Activated naive CD4-positive, alpha-beta T cell treated with anti-CD3 and anti-CD28 coated beads, Interleukin-2, amount 10 ng/mL, durations not matched to agents 7 days and 5 days (primary cell): ENCODE data around the gene HSP90AA1.
A peak's percentile ranks its signal among the peaks of the same experiment; 100 is the strongest.

ENCODE experiments used
- CTCF ChIA-PET: fragments of 350-600 bp; sonication (Branson Sonifier 250); formaldehyde crosslinking; loops from one replicate; lab custom pipeline; 2021; ENCODE audit warnings: antibody characterized with exemption; lab: Charles Lee
- DNase-seq: peaks from one replicate; pipeline ENCODE4 v3.0.0-alpha.2; 2020
- H3K27ac Mint-ChIP-seq: one replicate; pipeline ENCODE4 v1.8.0; 2021; ENCODE audit warnings: mild to moderate bottlenecking, moderate library complexity, mixed read lengths
- H3K27me3 Mint-ChIP-seq: one replicate; pipeline ENCODE4 v1.8.0; 2021; ENCODE audit warnings: mild to moderate bottlenecking, mixed read lengths
- H3K36me3 Mint-ChIP-seq: one replicate; pipeline ENCODE4 v1.8.0; 2021; ENCODE audit warnings: mixed read lengths
- H3K4me1 Mint-ChIP-seq: one replicate; pipeline ENCODE4 v1.8.0; 2021; ENCODE audit warnings: mixed read lengths
- H3K4me3 Mint-ChIP-seq: one replicate; pipeline ENCODE4 v1.8.0; 2021; ENCODE audit warnings: mild to moderate bottlenecking, moderate library complexity, mixed read lengths
- H3K9me3 Mint-ChIP-seq: one replicate; pipeline ENCODE4 v1.8.0; 2021; ENCODE audit warnings: mixed read lengths

HSP90AA1 gene

DNA sequence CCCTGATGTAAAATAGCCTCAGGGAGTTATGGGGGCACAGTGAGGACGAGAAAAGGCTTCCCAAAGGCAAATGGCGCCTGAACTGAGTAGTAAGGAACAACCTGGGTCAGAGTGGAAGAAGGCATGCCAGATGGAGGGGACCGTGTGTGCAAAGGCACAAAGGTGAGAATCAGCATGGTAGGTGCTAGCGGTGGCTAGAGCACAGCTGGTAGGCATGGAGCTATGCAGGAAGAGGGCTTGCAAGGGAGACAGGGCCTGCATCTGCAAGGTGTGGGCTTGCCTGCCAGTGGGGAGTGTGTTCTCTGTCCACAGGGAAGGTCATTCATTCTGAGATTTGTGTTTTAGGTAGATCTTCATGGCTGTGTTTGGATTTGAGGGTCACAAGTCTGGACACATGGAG lies 18.5 kb upstream of the HSP90AA1 start:
- CTCF ChIA-PET = interaction anchor here (1.5 kb wide), 1 partner anchor 9 kb away, joined by 6 read pairs; no protein-coding TSS in a partner anchor
- Mint-ChIP-seq H3K4me1 (no peaks in the 10 kb centered on the region), H3K36me3 (no peaks in the 10 kb centered on the region), H3K27me3 (peaks cover 10% of the 10 kb centered on the region), H3K9me3 (peaks cover 4% of the 10 kb centered on the region), H3K27ac (no peak overlapping the region), H3K4me3 (no peak overlapping the region)
- no peak for DNase-seq

DNA sequence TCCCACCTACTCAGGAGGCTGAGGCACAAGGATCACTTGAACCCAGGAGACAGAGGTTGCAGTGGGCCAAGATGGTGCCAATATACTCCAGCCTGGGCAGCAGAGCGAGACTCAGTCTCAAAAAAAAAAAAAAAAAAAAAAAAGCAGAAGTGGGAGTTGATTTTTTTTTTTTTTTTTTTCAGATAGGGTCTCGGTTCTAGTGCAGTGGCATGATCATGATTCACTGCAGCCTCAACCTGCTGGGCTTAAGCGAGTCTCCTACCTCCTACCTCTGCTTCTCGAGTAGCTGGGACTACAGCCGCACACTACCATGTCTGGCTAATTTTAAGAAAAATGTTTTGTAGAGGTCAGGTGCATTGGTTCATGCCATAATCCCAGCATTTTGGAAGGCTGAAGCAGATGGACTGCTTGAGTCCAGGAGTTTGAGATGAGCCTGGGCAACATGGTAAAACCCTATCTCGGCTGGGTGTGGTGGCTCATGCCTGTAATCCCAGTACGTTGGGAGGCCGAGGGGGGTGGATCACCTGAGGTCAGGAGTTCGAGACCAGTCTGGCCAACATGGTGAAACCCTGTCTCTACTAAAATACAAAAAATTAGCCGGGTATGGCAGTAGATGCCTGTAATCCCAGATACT lies 16.3 kb upstream of the HSP90AA1 start:
- CTCF ChIA-PET = no interaction called here
- H3K27ac Mint-ChIP-seq = no peak overlapping the region
- DNase-seq = no peak
- no peaks in the 10 kb centered on the region for H3K9me3 Mint-ChIP-seq
- H3K4me3 Mint-ChIP-seq = no peak overlapping the region
- no peaks in the 10 kb centered on the region for H3K36me3 Mint-ChIP-seq
- peaks cover 10% of the 10 kb centered on the region for H3K27me3 Mint-ChIP-seq
- no peaks in the 10 kb centered on the region for H3K4me1 Mint-ChIP-seq

DNA sequence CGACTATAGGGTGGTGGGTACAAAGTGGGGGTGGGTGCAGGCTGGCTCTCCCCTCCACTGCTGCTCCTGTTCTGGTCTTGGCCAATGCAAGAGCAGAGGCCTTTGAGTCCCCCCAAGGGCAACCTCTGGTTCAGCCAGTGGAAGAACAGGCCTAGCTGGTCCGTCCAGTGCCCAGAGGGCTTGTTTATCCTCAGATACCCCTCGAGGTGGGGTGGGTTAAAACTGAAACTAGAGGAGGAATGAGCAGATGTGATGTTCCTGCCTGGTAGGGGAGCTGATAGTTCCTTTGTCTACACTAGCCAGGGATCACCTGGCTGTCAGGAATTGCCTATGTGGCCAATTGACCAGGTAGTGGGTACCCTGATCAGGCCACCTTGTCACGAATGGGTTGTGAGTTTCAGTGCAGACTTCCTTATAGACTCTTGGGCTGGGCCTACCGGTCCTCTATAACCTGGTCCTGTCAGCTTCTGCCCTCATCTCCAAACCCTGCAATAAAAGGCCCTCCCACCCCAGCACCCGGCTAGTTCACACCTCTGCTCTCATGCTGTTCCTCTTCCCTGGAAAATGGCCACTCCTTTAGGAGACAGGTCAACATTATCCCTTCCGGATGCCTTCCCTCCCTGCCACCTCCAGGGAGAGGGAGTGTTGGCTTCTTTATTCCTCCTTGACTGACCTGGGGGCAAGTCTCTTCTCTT lies 10.7 kb upstream of the HSP90AA1 start:
- H3K9me3 Mint-ChIP-seq = no peaks in the 10 kb centered on the region
- CTCF ChIA-PET = interaction anchor here (0.6 to 3.7 kb wide), 13 partner anchors 8 to 398 kb away, joined by 3 to 42 read pairs (median 4); no protein-coding TSS in a partner anchor
- H3K4me3 Mint-ChIP-seq = no peak overlapping the region

DNA sequence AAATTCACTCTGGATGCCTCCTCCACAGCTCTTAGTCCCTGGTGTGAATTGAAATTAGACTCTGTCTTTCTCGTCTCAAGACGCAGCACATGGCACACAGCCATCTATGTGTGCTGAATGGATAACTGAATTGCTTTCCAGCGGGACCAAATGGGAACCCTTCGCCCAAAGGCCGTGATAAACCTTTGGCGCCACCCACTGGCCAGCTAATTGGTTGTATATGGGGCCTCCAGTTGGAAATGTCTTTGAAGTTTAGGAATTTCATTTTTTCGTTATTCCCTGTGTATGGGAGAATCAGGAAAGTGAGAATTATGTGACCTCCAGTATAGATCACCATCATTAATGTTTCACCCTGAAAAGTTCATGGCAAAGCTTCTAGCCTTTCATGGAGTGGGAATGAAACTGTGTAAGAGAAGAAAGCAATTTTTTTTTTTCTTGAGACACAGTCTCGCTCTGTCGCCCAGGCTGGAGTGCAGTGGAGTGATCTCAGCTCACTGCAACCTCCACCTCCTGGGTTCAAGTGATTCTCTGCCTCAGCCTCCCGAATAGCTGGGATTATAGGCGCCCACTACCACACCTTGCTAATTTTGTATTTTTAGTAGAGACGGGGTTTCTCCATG lies 9.8 kb upstream of the HSP90AA1 start:
- peaks cover 5% of the 10 kb centered on the region for H3K4me1 Mint-ChIP-seq
- CTCF ChIA-PET = interaction anchor here (0.7 to 3.7 kb wide), 25 partner anchors 9 to 389 kb away, joined by 3 to 42 read pairs (median 4); no protein-coding TSS in a partner anchor
- DNase-seq = peak; percentile 82
- H3K27ac Mint-ChIP-seq = no peak overlapping the region
- no peaks in the 10 kb centered on the region for H3K36me3 Mint-ChIP-seq
- H3K9me3 Mint-ChIP-seq = no peaks in the 10 kb centered on the region
- no peak overlapping the region for H3K4me3 Mint-ChIP-seq
- H3K27me3 Mint-ChIP-seq = no peaks in the 10 kb centered on the region

More for the DNA sequence above, 10.7 kb upstream of the HSP90AA1 start:
- peaks cover 5% of the 10 kb centered on the region for H3K4me1 Mint-ChIP-seq
- H3K27ac Mint-ChIP-seq = no peak overlapping the region
- no peak for DNase-seq
- H3K27me3 Mint-ChIP-seq = no peaks in the 10 kb centered on the region
- H3K36me3 Mint-ChIP-seq = no peaks in the 10 kb centered on the region

DNA sequence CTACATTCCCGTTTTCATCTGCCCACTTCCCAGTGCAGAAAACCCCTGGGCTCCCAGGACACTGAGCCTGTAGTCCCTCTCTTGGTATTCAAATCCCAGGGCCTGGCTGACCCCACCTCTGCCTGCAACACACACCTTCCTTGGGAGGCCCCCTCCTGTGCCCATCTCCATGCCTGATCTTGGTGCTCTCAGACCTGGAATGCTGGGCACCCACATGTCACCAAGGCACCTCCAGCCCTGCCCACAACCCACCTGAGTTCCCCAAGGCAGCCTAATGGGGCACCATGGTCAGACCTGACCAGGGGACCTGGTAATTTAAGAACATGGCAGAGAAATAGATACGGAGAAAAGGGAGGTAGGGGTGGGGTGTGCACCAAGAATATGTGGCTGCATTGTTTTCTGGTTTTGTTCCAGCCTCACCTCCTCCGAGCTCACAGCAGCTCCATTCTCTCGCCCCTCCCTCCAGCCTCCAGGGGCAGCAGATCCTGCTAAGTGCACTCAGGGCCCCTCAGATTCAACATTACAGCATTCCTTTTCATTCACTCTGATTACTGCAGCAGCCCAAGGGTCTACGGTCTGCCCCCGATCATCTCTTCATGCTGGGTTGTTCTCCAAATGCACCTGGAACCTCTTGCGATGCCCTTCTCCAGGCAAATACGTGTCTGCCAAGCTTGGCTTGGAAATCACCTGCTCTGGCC lies 9.2 kb upstream of the HSP90AA1 start:
- no peak overlapping the region for H3K27ac Mint-ChIP-seq
- H3K36me3 Mint-ChIP-seq = no peaks in the 10 kb centered on the region
- CTCF ChIA-PET = interaction anchor here (0.7 to 3.7 kb wide), 24 partner anchors 8 to 388 kb away, joined by 3 to 42 read pairs (median 4); no protein-coding TSS in a partner anchor
- no peak overlapping the region for H3K4me3 Mint-ChIP-seq
- H3K4me1 Mint-ChIP-seq = peaks cover 5% of the 10 kb centered on the region
- DNase-seq = no peak
- no peaks in the 10 kb centered on the region for H3K27me3 Mint-ChIP-seq
- H3K9me3 Mint-ChIP-seq = no peaks in the 10 kb centered on the region

DNA sequence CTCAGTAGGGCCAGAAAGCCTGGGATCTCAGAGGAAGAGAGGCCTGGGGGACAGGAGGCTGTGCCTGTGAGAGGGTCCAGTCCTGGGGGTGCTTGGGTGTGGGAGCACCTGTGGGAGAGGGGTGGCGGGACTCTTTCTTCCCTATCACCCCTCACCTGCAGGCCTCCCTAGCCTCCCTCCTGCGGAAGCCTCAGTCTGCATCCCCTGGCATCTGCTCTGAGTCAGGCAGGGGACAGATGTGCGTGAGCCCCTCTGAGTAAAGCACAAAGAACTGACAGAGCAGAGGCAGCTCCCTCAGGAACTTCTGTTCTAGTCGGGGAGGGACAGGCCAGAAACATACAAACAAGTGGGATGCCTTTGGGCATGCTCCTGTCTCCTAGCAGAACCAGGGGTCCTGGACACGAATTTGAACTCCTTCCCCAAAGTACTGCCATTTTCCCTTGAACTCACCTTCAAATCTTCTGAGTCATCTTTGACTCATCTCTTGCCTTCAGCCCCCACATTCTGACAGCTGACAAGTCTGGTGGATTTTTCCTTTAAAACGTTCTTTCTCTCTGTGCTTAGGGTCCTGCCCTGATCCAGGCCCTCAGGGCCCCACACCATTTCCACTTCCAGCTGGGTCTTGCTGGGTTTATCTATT lies 8.5 kb upstream of the HSP90AA1 start:
- Mint-ChIP-seq H3K27me3 (no peaks in the 10 kb centered on the region), H3K4me1 (peaks cover 5% of the 10 kb centered on the region), H3K27ac (no peak overlapping the region)

DNA sequence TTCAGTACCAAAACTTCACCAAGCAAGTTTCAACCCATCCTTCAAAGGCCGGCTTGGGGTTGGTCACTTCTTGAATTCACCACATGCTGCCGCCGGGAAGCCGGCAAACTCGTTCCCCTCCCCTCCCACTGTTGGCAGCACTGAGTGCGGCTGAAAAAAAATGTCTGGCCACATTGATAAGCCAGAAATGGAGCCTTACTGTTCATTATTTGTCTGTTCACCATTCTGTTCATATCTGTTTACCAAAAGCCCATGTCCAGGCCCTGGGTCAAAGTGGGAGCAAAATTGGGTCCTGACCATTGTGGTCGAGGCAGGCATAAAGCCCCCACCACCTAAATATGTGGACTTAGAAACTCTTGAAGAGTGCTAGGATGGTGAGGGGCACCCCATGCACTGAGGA lies 7.3 kb upstream of the HSP90AA1 start:
- Mint-ChIP-seq H3K27me3 (no peaks in the 10 kb centered on the region), H3K4me1 (peaks cover 15% of the 10 kb centered on the region), H3K36me3 (no peaks in the 10 kb centered on the region), H3K9me3 (no peaks in the 10 kb centered on the region), H3K27ac (no peak overlapping the region), H3K4me3 (no peak overlapping the region)
- DNase-seq = no peak
- CTCF ChIA-PET = no interaction called here

More for the DNA sequence above, 8.5 kb upstream of the HSP90AA1 start:
- CTCF ChIA-PET = interaction anchor here (0.8 to 3.7 kb wide), 13 partner anchors 11 to 388 kb away, joined by 3 to 42 read pairs (median 6); no protein-coding TSS in a partner anchor
- H3K9me3 Mint-ChIP-seq = no peaks in the 10 kb centered on the region
- H3K36me3 Mint-ChIP-seq = no peaks in the 10 kb centered on the region
- DNase-seq = no peak
- no peak overlapping the region for H3K4me3 Mint-ChIP-seq

DNA sequence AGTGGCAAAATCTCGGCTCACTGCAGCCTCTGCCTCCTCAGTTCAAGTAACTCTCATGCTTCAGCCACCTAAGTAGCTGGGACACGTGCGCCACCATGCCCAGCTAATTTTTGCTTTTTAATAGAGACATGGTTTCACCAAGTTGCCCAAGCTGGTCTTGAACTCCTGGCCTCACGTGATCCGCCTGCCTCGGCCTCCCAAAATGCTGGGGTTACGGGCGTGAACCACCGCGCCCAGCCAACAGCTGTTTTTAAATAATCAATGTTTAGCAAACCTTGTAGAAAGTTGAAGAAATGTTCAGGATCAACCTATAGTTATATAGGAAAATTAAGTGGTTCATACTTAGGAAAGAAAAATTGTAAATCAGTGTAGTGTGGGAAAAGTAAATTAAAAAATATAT lies 6.0 kb upstream of the HSP90AA1 start:
- Mint-ChIP-seq H3K9me3 (no peaks in the 10 kb centered on the region), H3K4me1 (peaks cover 27% of the 10 kb centered on the region), H3K4me3 (no peak overlapping the region), H3K27ac (no peak overlapping the region), H3K27me3 (no peaks in the 10 kb centered on the region), H3K36me3 (peaks cover 3% of the 10 kb centered on the region)
- DNase-seq = no peak
- CTCF ChIA-PET = interaction anchor here (1.5 kb wide), 1 partner anchor 132 kb away, joined by 5 read pairs; no protein-coding TSS in a partner anchor

DNA sequence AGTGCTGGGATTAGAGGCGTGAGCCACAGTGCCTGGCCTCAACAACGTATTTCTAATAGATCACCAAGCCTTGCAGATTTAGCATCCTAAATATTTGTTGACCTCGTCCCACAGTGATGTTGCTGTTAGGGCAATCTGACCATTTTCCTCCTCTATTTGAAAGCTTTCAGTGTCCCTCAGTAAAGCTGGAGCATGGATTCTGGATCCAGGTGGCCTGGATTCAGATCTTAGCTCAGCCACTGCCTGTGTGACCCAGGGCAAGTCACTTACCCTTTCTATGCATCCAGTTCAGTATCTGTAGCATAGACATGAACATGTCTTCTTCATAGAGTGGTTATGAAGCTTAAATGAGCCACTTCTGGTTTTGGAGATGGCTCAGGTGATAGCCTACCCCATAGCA lies 3.9 kb upstream of the HSP90AA1 start:
- no peak overlapping the region for H3K4me3 Mint-ChIP-seq
- DNase-seq = no peak
- H3K27ac Mint-ChIP-seq = no peak overlapping the region
- H3K36me3 Mint-ChIP-seq = peaks cover 9% of the 10 kb centered on the region
- peaks cover 28% of the 10 kb centered on the region for H3K4me1 Mint-ChIP-seq
- H3K9me3 Mint-ChIP-seq = no peaks in the 10 kb centered on the region
- CTCF ChIA-PET = interaction anchor here (0.5 to 2.5 kb wide), 3 partner anchors 130 to 355 kb away, joined by 3 to 10 read pairs (median 4); no protein-coding TSS in a partner anchor
- H3K27me3 Mint-ChIP-seq = no peaks in the 10 kb centered on the region

DNA sequence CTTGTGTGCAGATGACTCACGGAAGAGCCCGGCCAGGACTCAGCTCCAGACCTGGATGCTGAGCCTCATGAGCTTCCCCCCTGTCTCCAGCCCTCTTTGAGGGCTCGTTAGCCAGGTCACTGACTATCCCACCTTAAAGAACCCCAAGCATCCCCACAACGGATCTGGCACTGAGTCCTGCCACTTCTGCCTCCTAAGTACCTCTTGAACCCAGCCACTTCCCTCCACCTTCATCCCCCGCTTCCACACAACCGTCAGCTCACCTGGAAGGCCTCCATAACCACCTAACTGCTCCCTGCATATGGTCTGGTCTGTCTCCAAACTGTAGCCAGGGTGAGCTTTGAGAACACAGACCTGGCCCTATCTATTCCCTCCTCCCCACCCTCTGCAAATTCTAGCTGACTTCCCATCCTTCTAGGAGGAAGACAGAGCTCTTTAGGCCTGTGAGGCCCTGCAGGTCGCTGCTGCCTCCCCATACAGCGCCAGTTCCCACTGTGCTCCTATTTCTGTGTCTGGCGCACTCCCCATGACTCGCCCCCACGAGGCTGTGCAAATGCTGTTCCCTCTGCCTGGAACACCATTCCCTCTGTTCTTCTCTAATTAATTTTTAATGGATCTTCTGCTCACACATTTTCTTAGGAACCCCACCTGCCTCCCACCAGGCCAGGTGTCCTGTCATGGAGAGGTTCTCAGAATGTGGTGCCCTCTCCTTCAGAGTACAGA lies 2.9 kb upstream of the HSP90AA1 start:
- CTCF ChIA-PET = interaction anchor here (0.6 to 2.5 kb wide), 4 partner anchors 129 to 227 kb away, joined by 3 to 10 read pairs (median 4); partner anchors contain the start of gene MOK
- Mint-ChIP-seq H3K27me3 (no peaks in the 10 kb centered on the region), H3K4me1 (peaks cover 38% of the 10 kb centered on the region), H3K36me3 (peaks cover 19% of the 10 kb centered on the region), H3K4me3 (peak overlapping the region; percentile 16), H3K9me3 (no peaks in the 10 kb centered on the region), H3K27ac (peak overlapping the region; percentile 1)
- no peak for DNase-seq

DNA sequence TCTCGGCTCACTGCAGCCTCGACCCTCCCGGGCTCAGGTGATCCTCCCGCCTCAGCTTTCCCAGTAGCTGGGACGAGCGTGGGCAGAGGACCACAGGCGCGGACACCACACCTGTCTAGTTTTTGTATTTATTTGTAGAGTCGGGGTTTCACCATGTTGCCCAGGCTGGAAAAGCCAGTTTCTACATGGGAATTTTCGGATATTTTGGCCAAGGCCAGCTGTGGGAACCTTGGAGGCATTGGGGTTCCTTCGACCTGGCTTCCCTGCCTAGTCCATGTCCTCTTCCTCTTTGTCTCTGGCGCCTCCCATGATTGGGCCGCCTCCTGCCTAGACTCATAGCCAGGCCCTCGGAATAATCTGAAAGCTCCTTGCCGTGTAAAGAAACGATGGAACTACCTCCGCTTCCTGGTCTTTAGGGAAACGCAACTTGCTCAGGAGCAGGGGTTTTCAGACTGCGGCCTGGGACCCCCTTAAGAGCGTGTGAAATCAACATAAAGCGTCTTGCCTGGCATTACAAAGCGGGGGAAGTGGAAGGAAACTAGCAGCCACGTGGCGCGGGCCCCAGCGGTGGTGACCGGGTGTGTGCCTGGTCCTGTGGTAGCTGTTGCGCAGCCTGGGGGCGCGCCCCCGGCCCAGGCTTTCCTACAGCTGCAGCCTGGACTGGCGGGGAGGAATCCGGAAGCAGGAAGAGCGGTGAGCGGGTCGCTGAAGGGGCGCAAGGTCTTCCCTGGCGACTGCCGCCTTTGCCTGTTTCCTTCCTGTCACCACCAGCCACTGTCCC lies 1.4 kb upstream of the HSP90AA1 start:
- Mint-ChIP-seq H3K36me3 (peaks cover 34% of the 10 kb centered on the region), H3K27me3 (no peaks in the 10 kb centered on the region), H3K9me3 (no peaks in the 10 kb centered on the region), H3K27ac (peak overlapping the region; percentile 93), H3K4me1 (peaks cover 53% of the 10 kb centered on the region), H3K4me3 (peak overlapping the region; percentile 89)
- peak; percentile 67 for DNase-seq
- CTCF ChIA-PET = interaction anchor here (1.0 to 2.5 kb wide), 3 partner anchors 9 to 127 kb away, joined by 4 to 10 read pairs (median 7); no protein-coding TSS in a partner anchor

DNA sequence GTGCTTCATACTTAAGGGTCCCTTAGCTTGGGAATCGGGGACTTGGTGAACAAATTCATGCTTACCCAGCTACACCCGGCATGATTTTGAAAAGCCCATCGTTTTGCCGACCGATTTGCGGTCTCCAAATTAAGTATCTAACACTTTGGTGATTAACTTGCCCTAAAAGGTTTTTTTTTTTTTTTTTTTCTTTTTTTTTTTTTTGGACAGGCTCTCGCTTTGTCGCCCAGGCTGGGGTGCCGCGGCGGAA lies 843 bp upstream of the HSP90AA1 start:
- Mint-ChIP-seq H3K4me3 (peak overlapping the region; percentile 89), H3K9me3 (no peaks in the 10 kb centered on the region), H3K4me1 (peaks cover 58% of the 10 kb centered on the region), H3K36me3 (peaks cover 39% of the 10 kb centered on the region), H3K27me3 (no peaks in the 10 kb centered on the region), H3K27ac (peak overlapping the region; percentile 93)
- CTCF ChIA-PET = interaction anchor here (1.5 kb wide), 1 partner anchor 9 kb away, joined by 7 read pairs; no protein-coding TSS in a partner anchor
- no peak for DNase-seq
